ENCODE results near the gene NCKAP1.

Gene NCKAP1

DNA sequence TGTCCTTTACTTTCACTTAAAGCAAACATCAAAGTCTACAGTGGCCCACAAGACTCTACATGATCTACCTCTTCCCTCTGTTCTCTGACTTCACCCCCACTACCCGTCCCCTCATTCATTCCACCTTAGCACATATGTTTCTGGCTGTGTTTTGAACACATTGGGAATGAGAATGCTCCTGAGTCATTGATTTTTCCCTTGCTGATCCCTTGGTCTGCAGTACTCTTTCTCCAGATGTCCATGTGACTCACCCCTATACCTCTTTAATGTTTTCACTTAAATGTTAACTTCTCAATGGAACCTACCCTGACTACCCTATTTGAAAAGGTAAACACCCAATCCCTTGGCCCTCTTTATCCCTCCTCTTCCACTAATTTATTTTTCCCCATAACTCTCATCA is 141.1 kb downstream of the NCKAP1 start:
- Histone ChIP-seq H4K20me1 (ENCODE audit: insufficient read depth, low read length, poor library complexity, severe bottlenecking) (no peaks in the 10 kb centered on the region), H3F3A (ENCODE audit: low read depth) (no peaks in the 10 kb centered on the region), H3K9me2 (replicated peaks; ENCODE audit: low read depth, low read length) (no peaks in the 10 kb centered on the region), H3K9me3 (ENCODE audit: insufficient read depth, low read depth, low read length) (no peaks in the 10 kb centered on the region), H3K27me3 (ENCODE audit: insufficient read depth, low read length, poor library complexity, severe bottlenecking) (no peaks in the 10 kb centered on the region), H3K9ac (ENCODE audit: low read depth, low read length, poor library complexity, severe bottlenecking) (no peak overlapping the region), H3K4me3 (ENCODE audit: low read length, poor library complexity, severe bottlenecking) (no peak overlapping the region), H2AFZ (ENCODE audit: low read length) (no peak overlapping the region), H3K4me2 (ENCODE audit: low read depth, low read length, poor library complexity, severe bottlenecking) (no peak overlapping the region), H3K36me3 (ENCODE audit: insufficient read depth, low read length) (no peaks in the 10 kb centered on the region), H3K79me2 (ENCODE audit: insufficient read depth, low read length) (no peaks in the 10 kb centered on the region), H3K4me1 (ENCODE audit: insufficient read depth, low read length, poor library complexity, severe bottlenecking) (peaks cover 8% of the 10 kb centered on the region)
- TF ChIP-seq EZH2phosphoT487 (IDR thresholded peaks at IDR 0.05; ENCODE audit: borderline replicate concordance) (no peak), CTCF (conservative IDR thresholded peaks at IDR 0.05; ENCODE audit: low read length) (no peak)

- Histone ChIP-seq H3K9me3 (ENCODE audit: insufficient read depth, low read depth, low read length) (no peaks in the 10 kb centered on the region), H3K4me1 (ENCODE audit: insufficient read depth, low read length, poor library complexity, severe bottlenecking) (peaks cover 8% of the 10 kb centered on the region), H3K4me3 (ENCODE audit: low read length, poor library complexity, severe bottlenecking) (no peak overlapping the region), H3K27me3 (ENCODE audit: insufficient read depth, low read length, poor library complexity, severe bottlenecking) (no peaks in the 10 kb centered on the region), H3K9ac (ENCODE audit: low read depth, low read length, poor library complexity, severe bottlenecking) (no peak overlapping the region), H2AFZ (ENCODE audit: low read length) (no peak overlapping the region), H4K20me1 (ENCODE audit: insufficient read depth, low read length, poor library complexity, severe bottlenecking) (no peaks in the 10 kb centered on the region), H3K79me2 (ENCODE audit: insufficient read depth, low read length) (no peaks in the 10 kb centered on the region), H3K9me2 (replicated peaks; ENCODE audit: low read depth, low read length) (no peaks in the 10 kb centered on the region), H3K36me3 (ENCODE audit: insufficient read depth, low read length) (no peaks in the 10 kb centered on the region), H3F3A (ENCODE audit: low read depth) (no peaks in the 10 kb centered on the region), H3K4me2 (ENCODE audit: low read depth, low read length, poor library complexity, severe bottlenecking) (no peak overlapping the region)
- TF ChIP-seq EZH2phosphoT487 (IDR thresholded peaks at IDR 0.05; ENCODE audit: borderline replicate concordance), result no peak
- no peak for TF ChIP-seq CTCF (conservative IDR thresholded peaks at IDR 0.05; ENCODE audit: low read length)
Measured at GRCh38 chr2:182895798-182896197, 142.5 kb downstream of the NCKAP1 start.

DNA sequence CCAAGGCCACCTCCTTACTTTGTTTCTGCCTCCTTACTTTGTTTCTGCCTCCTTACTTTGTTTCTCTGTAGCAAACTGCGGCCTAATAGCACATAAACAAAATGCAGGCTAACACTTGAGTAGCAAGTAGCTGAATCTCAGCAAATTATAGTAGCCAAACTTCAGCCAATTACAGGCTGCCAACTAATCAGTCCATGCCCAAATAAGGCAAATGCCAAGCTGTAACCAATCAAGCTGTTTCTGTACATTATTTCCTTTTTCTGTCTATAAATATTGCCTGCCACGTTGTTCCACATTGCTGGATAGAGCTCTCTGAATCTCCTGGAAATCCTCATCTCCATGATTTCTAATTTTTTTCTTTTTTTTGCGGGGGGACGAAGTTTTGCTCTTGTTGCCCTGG is 143.1 kb downstream of the NCKAP1 start:
- Histone ChIP-seq H2AFZ (ENCODE audit: low read length) (no peak overlapping the region), H3K4me1 (ENCODE audit: insufficient read depth, low read length, poor library complexity, severe bottlenecking) (peaks cover 8% of the 10 kb centered on the region), H3K9ac (ENCODE audit: low read depth, low read length, poor library complexity, severe bottlenecking) (no peak overlapping the region), H3K36me3 (ENCODE audit: insufficient read depth, low read length) (no peaks in the 10 kb centered on the region), H3K27me3 (ENCODE audit: insufficient read depth, low read length, poor library complexity, severe bottlenecking) (no peaks in the 10 kb centered on the region), H3K4me2 (ENCODE audit: low read depth, low read length, poor library complexity, severe bottlenecking) (no peak overlapping the region), H3K9me2 (replicated peaks; ENCODE audit: low read depth, low read length) (no peaks in the 10 kb centered on the region), H3K4me3 (ENCODE audit: low read length, poor library complexity, severe bottlenecking) (no peak overlapping the region), H3K79me2 (ENCODE audit: insufficient read depth, low read length) (no peaks in the 10 kb centered on the region), H4K20me1 (ENCODE audit: insufficient read depth, low read length, poor library complexity, severe bottlenecking) (no peaks in the 10 kb centered on the region), H3F3A (ENCODE audit: low read depth) (no peaks in the 10 kb centered on the region), H3K9me3 (ENCODE audit: insufficient read depth, low read depth, low read length) (no peaks in the 10 kb centered on the region)
- TF ChIP-seq EZH2phosphoT487 (IDR thresholded peaks at IDR 0.05; ENCODE audit: borderline replicate concordance) (no peak), CTCF (conservative IDR thresholded peaks at IDR 0.05; ENCODE audit: low read length) (no peak)

Measured in Loucy (cell line).